Measurements from ENCODE around the gene HMOX2. TPM values are rescaled to one million over a fixed set of nuclear protein-coding genes. Genes with fewer than 3 reads are reported as not detected.

HMOX2 gene
- total RNA-seq, 1 experiment from 2014 or later, result 92.2 TPM

DNA sequence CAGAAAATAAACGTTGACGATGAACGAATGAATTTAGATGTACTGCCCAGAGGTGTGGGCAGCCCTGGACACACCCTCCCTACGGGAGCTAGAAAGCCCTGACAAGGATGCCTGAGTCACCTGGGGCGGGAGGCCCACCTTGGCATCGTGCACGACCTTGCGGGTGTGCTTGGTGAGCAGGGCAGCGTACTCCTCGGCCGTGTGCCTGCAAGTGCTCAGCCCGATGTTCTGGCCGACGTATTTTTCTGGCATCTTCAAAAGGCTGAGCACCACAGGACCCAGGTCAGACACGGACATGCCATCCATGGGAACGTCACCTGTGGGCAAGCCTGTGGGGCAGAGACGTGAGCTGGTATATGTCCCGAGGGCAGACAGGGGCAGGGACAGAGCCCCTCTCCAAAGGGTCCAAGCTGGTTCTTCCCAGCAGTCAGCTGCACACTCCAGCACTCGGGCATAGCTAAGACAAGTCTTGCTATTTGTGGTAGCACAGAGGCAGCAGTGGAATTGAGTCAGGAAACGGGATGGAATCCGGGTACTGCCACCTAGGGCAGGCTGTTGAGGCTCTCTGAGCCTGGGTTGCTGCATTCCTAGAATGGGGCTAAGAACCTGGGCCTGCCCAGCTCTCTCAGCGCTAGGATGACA lies 12.6 kb upstream of the HMOX2 start:
- DNase-seq (ENCODE audit: low read depth), result no peak

DNA sequence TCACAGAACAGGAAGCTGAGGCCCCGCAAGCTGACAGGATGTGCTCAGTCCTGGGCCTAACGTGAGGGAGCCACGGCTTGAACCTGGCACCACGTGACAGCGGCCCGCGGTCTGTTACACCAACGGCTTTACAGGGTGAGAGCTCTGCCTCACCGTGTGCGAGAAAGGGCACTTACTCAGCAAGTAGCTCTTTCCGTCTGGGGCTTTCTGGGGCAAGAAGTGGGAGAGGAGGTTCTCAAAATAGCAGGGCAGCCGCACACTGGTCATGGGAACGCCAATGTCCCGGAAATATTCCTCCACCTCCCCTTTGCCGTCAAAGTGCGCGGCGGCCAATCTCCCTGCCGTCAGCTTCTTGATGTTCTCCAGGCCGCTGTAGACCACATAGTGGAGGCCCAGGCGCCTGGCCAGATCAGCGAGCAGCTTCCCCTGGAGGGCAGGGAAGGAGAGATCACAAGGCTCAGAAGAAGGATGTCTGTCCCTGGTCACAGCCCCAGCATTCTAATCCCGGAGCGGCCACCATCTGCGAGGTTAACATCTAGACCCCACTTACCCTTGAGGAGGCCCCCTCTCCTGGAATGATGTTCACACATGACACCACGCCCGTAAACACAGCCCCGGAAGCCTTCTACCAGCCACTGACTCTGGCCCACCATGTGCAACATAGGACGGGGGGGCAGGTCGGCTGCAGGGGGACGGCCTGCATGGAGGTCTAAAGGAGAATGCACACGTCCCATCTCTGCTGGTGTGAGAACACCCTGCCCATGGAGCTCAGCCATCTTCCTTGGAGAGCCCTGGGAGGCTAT lies 10.0 kb upstream of the HMOX2 start:
- DNase-seq (ENCODE audit: low read depth), result no peak

DNA sequence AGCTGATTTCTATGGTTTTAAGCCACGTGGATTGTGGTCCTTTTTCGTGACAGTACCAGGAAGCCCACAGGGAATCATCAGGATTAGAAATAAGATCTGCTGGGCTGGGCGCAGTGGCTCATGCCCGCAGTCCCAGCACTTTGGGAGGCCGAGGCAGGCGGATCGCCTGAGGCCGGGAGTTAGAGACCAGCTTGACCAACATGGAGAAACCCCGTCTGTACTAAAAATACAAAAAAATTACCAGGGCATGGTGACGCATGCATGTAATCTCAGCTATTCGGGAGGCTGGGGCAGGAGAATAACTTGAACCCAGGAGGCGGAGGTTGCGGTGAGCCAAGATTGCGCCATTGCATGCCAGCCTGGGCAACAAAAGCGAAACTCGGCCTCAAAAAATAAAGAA lies 8.3 kb upstream of the HMOX2 start:
- DNase-seq (ENCODE audit: low read depth), result no peak

DNA sequence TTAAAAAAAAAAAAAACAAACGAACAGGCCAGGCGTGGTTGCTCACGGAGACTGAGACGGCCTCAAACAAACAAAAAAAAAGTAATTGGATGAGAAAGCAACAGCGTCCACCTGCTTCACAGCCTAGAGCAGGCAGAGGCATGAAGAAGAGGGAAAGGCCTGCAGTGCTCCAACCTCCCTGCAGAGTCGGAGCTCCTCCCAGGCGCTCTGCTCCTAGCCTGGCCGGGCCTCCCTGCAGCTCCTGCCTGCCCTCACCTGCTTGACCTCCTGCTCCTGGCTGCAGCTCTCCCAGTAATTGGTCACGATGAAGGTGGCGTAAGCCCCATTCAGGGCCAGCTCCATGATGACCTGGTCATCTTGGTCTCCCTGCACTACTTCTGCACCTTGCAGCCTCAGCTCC lies 7.2 kb upstream of the HMOX2 start:
- no peak for DNase-seq (ENCODE audit: low read depth)

DNA sequence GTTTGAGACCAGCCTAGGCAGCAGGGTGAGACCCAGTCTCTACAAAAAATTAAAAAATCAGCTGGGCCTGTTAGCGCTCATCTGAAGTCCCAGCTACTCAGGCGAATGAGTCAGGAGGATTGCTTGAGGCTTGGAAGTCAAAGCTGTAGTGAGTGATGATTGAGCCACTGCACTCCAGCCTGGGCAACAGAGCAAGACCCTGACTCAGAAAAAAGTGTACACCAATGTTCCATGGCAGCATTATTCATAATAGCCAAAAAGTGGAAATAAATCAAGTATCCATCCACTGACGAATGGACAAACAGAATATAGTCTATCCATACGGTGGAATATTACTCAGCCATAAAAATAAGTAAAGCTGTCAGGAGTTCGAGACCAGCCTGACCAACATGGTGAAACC lies 4.3 kb upstream of the HMOX2 start:
- DNase-seq (ENCODE audit: low read depth), result no peak

DNA sequence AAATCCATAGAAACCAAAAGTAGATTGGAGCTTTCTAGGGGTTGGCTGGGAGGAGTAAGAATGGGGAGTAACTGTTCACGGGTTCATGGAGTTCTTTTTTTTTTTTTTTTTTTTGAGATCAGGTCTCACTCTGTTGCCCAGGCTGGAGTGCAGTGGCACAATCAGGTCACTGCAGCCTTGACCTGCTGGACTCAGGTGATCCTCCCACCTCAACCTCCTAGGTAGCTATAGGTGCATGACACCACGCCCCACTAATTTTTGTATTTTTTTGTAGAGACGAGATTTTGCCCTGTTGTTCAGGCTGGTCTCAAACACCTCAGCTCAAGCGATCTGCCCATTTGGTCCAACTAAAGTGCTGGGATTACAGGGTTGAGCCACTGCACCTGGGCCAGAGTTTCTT lies 3.3 kb upstream of the HMOX2 start:
- DNase-seq (ENCODE audit: low read depth), result no peak

DNA sequence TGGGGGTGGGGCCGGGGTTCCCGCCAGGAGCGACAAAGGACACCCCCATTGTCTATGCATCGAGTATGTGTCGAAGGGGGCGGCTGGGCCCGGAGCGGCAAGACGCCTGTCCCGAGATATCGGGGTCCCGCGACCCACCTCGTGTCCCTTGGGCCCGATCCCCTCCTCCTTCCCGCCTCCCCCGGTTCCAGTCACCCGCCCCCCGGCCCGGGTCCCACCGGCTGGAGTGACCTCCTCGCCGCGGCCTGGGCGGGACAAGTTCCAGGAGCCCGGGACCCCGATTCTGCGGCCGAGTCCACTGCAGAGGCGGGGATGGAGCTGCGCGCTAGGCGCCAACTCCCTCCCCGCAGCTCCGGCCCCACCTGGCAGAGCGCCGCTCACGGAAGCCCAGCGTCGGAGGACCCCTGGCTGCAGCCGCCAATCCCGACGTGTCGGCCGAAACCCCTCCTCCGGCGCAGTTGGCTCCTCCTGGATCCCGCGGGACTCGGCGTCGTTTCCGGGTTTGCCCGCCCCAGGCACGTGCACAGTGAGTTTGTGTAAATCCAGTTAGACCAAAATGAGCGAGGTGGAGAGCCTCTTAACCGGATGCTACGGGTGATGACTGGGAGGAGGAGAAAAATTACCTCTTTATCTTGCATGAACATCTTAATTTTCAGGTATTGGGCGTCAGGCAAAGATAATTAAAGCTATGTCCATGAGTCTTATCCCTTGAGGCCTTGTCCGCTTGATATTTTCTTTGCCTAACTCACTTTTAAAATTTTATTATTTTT lies 1.8 kb upstream of the HMOX2 start, which contains the start of gene NMRAL1:
Gene NMRAL1 (minus strand): TSS at position 434 of the 770 bp plus-strand sequence. CDS start 493 bp downstream, outside the sequence.
- DNase-seq (ENCODE audit: low read depth), result peak; percentile 81

DNA sequence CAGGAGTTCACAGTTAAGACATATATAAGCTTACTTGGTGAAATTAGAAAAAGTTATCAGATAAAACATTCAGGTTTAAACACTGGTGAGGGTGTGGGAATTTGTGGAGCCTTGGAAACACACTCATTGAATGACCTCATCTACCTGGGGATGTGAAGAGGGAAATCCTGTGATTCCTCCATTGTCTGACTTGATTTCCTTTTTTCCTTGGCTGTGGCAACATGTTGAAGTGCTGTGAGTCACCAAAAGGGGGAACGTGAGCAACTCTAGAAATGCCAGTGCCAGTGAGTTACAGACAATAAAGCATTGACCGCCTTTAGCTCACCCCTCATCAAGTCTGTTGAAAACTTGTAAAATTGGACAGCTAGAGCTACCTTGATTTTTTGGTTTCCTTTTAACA lies 1.8 kb downstream of the HMOX2 start:
- peak; percentile 72 for DNase-seq (ENCODE audit: low read depth)

DNA sequence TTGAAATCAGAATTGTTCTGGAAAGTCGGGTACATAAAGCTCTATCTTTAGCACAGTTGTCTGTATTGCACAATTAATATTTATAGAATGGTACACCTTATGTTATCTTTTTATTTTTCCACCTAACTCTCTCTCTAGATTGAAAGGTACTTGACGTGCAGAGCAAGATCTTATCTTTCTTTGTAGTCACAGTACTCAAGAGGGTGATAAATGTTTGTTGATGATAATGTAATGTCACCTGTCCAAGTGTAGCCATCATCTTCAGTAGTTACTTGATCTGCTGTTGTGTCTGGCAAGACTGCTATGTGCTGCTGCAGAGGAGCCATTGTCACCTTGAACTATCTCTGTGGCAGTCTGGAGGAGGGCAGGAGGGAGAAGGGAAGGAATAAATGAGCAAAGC lies 5.3 kb downstream of the HMOX2 start:
- no peak for DNase-seq (ENCODE audit: low read depth)

DNA sequence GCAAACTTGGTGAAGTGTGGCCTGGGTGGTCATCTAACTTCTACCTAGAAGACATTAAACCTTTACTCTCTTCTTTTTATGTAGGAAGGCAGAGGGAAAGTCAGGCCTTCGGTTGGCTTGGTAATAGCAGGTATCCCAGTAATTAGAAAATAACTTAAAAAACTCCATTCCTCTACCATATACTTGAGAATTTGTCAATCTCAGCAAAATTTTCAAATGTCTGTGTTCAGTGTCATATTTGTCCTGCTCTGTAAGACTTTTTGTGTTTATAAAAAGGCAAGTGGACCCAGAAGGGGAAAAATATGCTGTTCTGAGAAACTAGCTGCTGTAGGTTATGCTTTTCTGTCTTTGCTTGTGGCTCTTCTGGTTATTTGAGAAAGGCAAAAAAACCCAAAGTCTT lies 5.8 kb downstream of the HMOX2 start:
- no peak for DNase-seq (ENCODE audit: low read depth)

DNA sequence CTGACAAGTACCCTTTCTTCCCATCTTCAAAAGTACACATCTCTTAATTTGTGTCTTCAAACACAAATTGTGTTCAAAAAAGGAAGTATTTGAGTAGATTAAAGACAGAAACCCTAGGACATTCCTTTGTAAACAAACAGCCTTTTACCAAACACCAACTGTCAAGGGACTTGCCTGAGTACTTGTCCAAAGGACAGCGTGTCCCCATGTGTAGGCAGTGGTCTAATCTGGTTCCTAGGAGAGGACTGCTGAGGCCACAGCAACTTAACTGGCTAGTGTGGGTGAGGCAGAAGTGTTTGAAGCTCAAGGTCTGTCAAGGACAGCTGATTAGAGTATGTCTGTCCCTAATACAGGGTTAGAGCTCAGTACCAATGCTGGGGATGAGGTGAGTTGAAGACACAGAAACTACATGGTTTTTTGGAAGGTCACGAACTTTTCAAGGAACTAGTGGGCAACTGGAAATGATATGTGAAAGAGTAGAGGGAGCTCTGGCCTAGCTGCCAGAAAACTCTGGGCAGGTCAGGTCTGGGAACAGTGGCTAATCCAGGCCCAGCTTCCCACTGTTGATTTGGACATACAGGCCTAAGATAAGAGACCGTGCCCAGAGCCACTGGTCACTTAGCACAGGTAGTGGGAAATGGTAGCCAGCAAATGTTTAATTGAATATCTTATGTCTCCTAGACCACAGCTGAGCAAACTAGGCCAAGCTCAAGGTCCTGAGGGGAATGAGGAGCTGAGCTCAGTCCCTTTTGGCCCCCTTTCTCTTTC lies 10.1 kb downstream of the HMOX2 start:
- DNase-seq (ENCODE audit: low read depth), result no peak

DNA sequence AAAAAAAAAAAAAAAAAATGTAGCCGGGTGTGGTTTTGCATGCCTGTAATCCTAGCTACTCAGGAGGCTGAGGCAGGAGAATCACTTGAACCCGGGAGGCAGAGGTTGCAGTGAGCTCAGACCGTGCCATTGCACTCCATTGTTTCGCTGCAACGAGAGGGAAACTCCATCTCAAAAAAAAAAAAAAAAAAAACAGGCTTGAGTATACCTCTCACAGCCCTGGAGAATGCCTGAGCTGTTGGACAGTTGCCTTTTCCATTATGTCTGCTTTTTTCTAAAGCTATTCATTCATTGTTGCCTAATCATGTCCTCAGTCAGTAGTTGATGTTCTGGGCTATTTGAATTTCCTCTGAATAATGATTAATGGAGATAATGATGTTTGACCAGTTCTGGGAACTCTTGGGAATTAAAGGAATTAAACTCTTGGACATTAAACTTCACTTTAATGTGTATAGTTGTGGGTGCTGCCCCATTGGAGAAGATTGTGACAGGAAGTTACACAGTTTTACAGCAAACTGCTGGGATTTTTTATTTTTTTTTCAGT lies 11.8 kb downstream of the HMOX2 start:
- DNase-seq (ENCODE audit: low read depth), result no peak

DNA sequence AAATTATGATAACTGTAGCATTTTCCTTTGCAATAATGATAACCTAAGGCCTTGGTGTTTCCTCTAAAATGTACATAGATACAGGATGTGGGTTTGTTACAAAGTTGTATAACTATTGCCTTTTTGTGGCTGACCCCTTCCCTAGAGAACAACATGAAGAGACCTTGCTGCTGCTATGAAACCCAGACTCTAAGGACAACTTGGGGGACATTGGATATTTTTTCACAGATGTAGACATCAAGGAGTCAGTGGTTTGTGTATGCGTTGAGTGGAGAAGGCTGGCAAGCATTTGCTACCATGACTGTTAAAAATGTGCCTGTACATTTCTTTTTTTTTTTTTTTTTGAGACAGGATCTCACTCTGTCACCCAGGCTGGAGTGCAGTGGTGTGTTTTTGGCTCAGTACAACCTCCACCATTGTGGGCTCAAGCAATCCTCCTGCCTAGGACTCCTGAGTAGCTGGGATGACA lies 12.3 kb downstream of the HMOX2 start:
- DNase-seq (ENCODE audit: low read depth), result peak; percentile 40

DNA sequence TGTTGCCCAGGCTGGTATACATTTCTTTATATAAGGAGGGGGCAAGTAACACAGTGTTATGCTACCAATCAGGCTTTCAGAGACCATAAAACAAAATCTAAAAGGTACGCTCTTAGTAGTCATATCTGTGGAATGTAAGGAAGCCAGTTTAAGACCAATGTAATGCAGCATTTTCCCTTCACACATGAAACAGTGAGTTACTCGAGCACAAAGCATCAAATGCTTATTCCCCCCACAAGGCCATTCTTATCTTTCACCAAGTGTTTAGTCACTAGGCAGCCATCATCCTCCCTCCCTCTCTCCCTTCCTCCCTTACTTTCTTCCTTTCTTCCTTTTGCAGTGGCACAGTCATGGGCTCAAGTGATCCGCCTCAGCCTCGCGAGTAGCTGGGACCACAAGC lies 12.8 kb downstream of the HMOX2 start:
- peak; percentile 83 for DNase-seq (ENCODE audit: low read depth)

DNA sequence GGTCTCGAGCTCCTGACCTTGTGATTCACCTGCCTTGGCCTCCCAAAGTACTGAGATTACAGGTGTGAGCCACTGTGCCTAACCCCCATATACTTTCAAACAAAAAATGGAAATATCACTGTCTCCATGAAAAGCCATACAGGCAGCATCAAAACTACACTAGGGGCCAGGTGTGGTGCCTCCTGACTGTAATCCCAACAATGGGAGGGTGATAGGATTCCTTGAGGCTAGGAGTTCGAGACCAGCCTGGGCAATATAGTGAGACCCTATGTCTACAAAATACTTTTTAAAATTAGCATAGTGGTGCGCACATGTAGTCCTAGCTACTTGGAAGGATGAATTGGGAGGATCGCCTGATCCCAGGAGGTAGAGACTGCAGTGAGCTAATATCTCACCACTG lies 15.7 kb downstream of the HMOX2 start:
- DNase-seq (ENCODE audit: low read depth), result no peak

DNA sequence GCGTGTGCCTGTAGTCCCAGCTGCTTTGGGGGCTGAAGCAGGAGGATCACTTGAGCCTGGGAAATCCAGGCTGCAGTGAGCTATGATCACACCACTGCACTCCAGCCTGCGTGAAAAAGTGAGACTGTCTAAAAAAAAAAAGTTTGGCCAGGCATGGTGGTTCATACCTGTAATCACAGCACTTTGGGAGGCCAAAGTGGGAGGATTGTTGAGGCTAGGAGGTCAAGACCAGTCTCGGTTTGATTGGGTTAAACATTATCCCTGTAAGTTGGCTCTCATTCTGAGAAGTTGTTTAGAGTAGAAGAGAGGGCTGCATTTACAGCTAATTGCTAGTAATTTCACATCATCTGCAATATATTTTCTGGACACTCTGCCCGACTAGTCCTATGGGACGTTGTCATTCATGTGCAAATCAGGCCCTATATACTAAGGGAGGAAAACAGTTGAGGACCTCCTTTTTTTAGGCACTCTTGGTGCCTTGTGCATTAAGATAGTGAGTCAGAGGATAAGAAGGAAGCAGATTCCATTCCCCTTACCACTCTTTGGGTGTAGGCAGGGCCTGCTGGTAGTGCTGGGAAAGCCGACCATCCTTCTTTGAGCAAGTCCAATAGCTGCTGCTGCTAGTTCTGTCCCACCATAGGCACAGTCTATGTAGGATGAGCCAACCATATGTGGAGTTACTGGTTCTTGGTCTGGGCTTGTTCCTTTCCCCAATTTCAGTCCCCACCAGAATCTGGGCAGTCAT lies 18.7 kb downstream of the HMOX2 start:
- DNase-seq (ENCODE audit: low read depth), result peak; percentile 91

DNA sequence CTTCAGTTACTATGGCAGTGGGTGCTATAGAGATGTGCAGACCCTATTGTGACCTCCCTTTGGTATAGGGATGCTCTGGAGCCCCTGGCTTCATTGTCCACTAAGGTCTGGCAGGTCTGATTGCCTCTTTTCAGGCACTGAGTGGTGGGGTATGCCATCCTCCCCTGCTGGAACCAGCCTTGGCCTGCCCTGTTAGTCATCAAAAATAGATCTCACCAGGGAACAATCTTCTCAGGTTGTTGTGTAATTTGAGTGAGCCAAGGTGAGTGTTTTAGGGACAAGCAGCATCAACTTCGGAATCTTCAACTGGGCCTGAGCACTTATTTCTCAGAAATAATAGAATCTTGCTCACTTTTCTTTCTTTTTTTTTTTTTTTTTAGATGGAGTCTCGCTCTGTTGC lies 19.6 kb downstream of the HMOX2 start:
- DNase-seq (ENCODE audit: low read depth), result peak; percentile 41

DNA sequence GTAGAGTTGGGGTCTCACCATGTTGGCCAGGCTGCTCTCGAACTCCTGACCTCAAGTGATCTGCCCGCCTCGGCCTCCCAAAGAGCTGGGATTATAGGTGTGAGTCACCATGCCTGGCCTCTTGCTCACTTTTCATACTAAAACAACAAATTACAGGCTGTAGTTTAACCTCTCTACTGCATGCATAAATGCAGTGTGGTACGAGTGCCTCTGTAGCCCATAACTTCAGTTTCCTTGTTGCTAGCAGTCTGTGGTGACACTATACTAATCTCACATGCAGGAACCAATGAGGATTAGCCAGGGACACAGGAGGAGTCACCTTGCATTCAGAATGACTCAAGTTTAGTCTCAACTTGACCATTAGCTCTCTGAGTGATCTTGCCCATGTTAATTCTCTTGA lies 20.1 kb downstream of the HMOX2 start:
- DNase-seq (ENCODE audit: low read depth), result peak; percentile 71

DNA sequence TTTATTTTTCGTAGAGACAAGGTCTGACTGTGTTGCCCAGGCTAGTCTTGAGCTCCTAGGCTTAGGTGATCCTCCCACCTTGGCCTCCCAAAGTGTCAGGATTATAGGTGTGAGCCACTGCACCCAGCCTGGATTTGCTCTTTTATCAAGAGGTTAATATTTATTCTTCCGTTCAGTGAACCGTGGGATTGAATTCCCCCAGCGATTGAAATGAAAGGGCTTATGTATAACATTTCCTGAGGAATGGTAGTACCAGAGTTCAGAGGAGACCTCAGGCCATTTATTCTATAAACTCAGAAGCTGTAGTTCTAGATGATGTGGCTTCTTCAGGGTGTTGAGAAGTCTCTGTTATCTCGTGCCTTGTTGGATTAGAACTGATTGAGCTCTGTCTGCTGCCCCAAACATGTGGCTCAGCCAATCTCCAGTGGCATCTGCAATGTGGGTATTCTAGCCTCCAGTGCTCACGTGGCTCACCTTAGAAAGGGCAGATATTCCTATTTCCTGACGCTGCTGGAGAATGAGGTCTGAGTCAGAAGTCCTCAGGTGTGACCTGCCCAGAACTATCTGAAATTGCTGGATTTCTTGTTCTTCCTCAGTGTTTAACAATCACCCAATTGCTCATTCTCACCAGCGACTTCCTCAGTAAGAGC lies 22.5 kb downstream of the HMOX2 start:
- DNase-seq (ENCODE audit: low read depth), result no peak

DNA sequence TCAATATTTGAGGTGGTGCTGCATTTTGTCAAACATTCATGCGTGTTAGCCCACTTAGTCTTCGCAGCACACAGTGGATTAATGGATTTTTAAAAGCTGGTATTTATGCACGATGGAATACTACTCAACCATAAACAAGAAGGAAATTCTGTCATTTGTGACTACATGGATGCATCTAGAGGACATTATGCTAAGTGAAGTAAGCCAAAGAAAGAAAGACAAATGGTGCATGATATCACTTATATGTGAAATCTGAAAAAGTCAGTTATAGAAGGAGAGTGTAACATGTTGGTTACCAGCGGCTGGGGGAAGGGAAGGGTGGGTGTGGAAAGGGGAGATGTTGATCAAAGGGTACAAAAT lies 23.0 kb downstream of the HMOX2 start:
- DNase-seq (ENCODE audit: low read depth), result no peak
